ENCODE measurements around the gene TFDP3. TPM values are rescaled to one million over a fixed set of nuclear protein-coding genes. Genes with fewer than 3 reads are reported as not detected.

TFDP3 gene
- total RNA-seq, 1 experiment from 2014 or later: not detected

DNA sequence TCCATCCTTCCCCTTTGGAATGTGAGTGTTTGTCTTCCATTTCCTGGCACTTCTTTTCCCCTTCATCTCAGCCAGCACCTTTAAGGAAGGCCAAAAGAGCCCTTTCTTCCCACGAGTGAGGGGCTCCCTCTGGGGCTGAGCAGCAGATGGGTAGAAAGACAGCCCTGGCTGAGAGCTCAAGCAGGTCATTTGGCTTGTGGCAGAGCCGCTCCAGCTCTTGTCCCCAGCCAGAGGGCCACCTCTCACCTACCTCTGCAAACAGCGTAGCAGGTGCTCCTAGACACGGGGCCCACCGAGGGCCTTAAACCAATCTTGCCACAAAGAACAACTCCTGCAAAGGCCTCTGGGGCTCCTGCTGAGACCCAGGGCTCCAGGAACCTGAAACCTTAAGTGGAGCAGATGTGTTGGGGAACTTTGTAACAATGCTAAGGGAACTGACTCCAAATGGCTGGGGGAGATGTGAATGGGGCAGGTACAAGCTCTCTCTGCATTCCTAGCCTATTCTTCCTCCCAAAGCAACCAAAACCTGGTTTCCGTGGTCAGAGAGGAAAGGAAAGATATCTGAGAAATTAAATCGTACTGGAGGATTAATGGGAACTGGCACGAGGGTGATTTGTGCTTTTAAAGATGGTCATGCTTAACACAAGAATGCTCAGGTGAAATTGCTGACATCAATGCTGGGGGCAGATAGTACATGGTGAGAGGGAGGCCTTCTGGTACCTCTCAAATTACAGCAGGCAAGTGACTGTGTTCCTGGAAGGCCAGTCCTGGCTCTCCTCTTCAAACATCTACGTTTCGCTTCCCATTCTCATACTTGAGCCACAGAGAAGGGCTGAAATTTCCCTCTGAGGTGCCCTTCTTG is 27.0 kb downstream of the TFDP3 start:
- TF ChIP-seq, protein P1, sequence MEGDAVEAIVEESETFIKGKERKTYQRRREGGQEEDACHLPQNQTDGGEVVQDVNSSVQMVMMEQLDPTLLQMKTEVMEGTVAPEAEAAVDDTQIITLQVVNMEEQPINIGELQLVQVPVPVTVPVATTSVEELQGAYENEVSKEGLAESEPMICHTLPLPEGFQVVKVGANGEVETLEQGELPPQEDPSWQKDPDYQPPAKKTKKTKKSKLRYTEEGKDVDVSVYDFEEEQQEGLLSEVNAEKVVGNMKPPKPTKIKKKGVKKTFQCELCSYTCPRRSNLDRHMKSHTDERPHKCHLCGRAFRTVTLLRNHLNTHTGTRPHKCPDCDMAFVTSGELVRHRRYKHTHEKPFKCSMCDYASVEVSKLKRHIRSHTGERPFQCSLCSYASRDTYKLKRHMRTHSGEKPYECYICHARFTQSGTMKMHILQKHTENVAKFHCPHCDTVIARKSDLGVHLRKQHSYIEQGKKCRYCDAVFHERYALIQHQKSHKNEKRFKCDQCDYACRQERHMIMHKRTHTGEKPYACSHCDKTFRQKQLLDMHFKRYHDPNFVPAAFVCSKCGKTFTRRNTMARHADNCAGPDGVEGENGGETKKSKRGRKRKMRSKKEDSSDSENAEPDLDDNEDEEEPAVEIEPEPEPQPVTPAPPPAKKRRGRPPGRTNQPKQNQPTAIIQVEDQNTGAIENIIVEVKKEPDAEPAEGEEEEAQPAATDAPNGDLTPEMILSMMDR (conservative IDR thresholded peaks at IDR 0.05; ENCODE audit: low read depth, low read length): no peak
- TF ChIP-seq EZH2phosphoT487 (IDR thresholded peaks at IDR 0.05; ENCODE audit: borderline replicate concordance, low read length) (no peak), EZH2 (IDR thresholded peaks at IDR 0.05; ENCODE audit: low read length, unreplicated experiment) (no peak)
- H3K27me3 ChIP-seq (ENCODE audit: low read length): no peaks in the 10 kb centered on the region

DNA sequence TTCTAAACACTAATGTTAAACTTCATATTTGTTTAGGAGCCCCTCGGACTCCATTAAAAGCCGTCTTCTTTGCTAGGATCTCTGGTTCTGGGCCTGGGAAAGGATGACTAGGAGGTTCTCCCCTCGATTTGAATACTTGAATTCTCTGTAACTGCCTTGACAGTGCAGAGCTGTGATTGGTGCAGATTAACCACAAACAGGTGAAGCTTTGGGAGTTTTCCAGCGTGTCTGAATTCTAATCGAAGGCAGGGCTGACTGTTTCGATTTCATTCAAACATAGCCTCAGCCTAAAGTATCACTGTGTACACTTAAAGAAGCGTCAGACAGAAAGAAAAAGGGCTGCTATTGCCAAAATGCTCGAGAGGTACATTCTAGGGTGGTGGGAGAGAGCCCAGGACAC is 29.0 kb downstream of the TFDP3 start:
- no peak overlapping the region for H3K9ac ChIP-seq (ENCODE audit: low read length)
- H3F3A ChIP-seq (ENCODE audit: low read length, unreplicated experiment): no peaks in the 10 kb centered on the region
- H3K79me2 ChIP-seq (ENCODE audit: low read length): no peaks in the 10 kb centered on the region
- H3K27me3 ChIP-seq (ENCODE audit: low read length): no peaks in the 10 kb centered on the region
- no TSS peak for BruUV-seq (replicated peaks)
- H3K4me2 ChIP-seq (ENCODE audit: low read length): no peak overlapping the region
- TF ChIP-seq, protein P1 (conservative IDR thresholded peaks at IDR 0.05; ENCODE audit: low read depth, low read length): no peak
- TF ChIP-seq EZH2 (IDR thresholded peaks at IDR 0.05; ENCODE audit: low read length, unreplicated experiment): no peak
- no peak for TF ChIP-seq EZH2phosphoT487 (IDR thresholded peaks at IDR 0.05; ENCODE audit: borderline replicate concordance, low read length)
- no peak overlapping the region for H3K4me3 ChIP-seq (ENCODE audit: low read length)
- no peaks in the 10 kb centered on the region for H3K9me2 ChIP-seq (replicated peaks; ENCODE audit: low read length)
- no peak for DNase-seq
- no peak overlapping the region for H3K27ac ChIP-seq (ENCODE audit: low read length)
- no peaks in the 10 kb centered on the region for H3K36me3 ChIP-seq (ENCODE audit: low read depth, low read length)
- ChIA-PET POLR2A (ENCODE audit: unreplicated experiment) (no interaction called here), CTCF (no interaction called here)
- peaks cover 30% of the 10 kb centered on the region for H3K4me1 ChIP-seq (ENCODE audit: insufficient read depth, low read length)
- no peaks in the 10 kb centered on the region for H4K20me1 ChIP-seq (ENCODE audit: low read length)
- no peaks in the 10 kb centered on the region for H3K9me3 ChIP-seq (ENCODE audit: low read length)
- no peak overlapping the region for H2AFZ ChIP-seq (ENCODE audit: low read length)
- no peak for ATAC-seq
- intact Hi-C loops (cut with micrococcal nuclease): no loop called here

More for the DNA sequence above, 27.0 kb downstream of the TFDP3 start:
- H3K79me2 ChIP-seq (ENCODE audit: low read length): no peaks in the 10 kb centered on the region
- ChIA-PET POLR2A (ENCODE audit: unreplicated experiment) (no interaction called here), CTCF (no interaction called here)
- intact Hi-C loops (cut with micrococcal nuclease): loop anchor here (5.0 kb wide), 1 partner anchor 106 kb away; no protein-coding TSS in a partner anchor
- H3K4me3 ChIP-seq (ENCODE audit: low read length): no peak overlapping the region
- no TSS peak for BruUV-seq (replicated peaks)
- ATAC-seq (peak; percentile 73), DNase-seq (no peak)
- peaks cover 23% of the 10 kb centered on the region for H3K4me1 ChIP-seq (ENCODE audit: insufficient read depth, low read length)
- peak overlapping the region; percentile 92 for H3K27ac ChIP-seq (ENCODE audit: low read length)
- H3K36me3 ChIP-seq (ENCODE audit: low read depth, low read length): no peaks in the 10 kb centered on the region
- peak overlapping the region; percentile 24 for H3K4me2 ChIP-seq (ENCODE audit: low read length)
- H3K9ac ChIP-seq (ENCODE audit: low read length): peak overlapping the region; percentile 68
- no peaks in the 10 kb centered on the region for H3K9me2 ChIP-seq (replicated peaks; ENCODE audit: low read length)
- H3K9me3 ChIP-seq (ENCODE audit: low read length): no peaks in the 10 kb centered on the region
- no peaks in the 10 kb centered on the region for H3F3A ChIP-seq (ENCODE audit: low read length, unreplicated experiment)
- no peaks in the 10 kb centered on the region for H4K20me1 ChIP-seq (ENCODE audit: low read length)
- H2AFZ ChIP-seq (ENCODE audit: low read length): peak overlapping the region; percentile 43; the same call in 1 of the 2 replicates

DNA sequence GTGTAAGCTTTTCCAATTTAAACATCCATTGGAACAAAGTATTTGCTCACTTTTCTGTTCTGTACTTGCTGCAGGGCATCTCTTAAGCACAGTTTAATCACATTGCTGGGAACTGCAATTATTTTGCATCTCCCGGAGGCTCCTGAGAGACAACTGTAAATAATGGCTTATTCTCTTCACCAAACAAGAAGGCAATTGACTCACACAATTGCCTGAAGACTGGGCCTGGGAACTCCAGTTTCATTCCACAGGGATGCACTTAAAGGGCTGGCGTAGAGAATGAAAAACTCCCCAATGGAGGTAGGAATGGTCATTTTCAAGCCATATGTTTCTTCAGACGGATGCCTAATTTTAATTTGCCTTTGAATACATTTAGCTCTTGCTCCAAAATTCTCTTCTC is 29.5 kb downstream of the TFDP3 start:
- Histone ChIP-seq H4K20me1 (ENCODE audit: low read length) (no peaks in the 10 kb centered on the region), H3K4me2 (ENCODE audit: low read length) (no peak overlapping the region), H3K9me2 (replicated peaks; ENCODE audit: low read length) (no peaks in the 10 kb centered on the region), H3F3A (ENCODE audit: low read length, unreplicated experiment) (no peaks in the 10 kb centered on the region), H3K4me1 (ENCODE audit: insufficient read depth, low read length) (peaks cover 30% of the 10 kb centered on the region), H3K4me3 (ENCODE audit: low read length) (no peak overlapping the region), H3K9me3 (ENCODE audit: low read length) (no peaks in the 10 kb centered on the region), H3K79me2 (ENCODE audit: low read length) (no peaks in the 10 kb centered on the region), H3K36me3 (ENCODE audit: low read depth, low read length) (no peaks in the 10 kb centered on the region), H3K27me3 (ENCODE audit: low read length) (no peaks in the 10 kb centered on the region), H3K27ac (ENCODE audit: low read length) (no peak overlapping the region), H2AFZ (ENCODE audit: low read length) (no peak overlapping the region), H3K9ac (ENCODE audit: low read length) (no peak overlapping the region)
- TF ChIP-seq EZH2phosphoT487 (IDR thresholded peaks at IDR 0.05; ENCODE audit: borderline replicate concordance, low read length): no peak
- TF ChIP-seq, protein P1 (conservative IDR thresholded peaks at IDR 0.05; ENCODE audit: low read depth, low read length): no peak
- no peak for TF ChIP-seq EZH2 (IDR thresholded peaks at IDR 0.05; ENCODE audit: low read length, unreplicated experiment)
- BruUV-seq (replicated peaks): no TSS peak
- ATAC-seq: no peak
- POLR2A ChIA-PET (ENCODE audit: unreplicated experiment): no interaction called here
- no peak for DNase-seq
- CTCF ChIA-PET: no interaction called here
- intact Hi-C loops (cut with micrococcal nuclease): no loop called here
